ENCODE data around the gene PCDHB1. TPM values are rescaled to one million over a fixed set of nuclear protein-coding genes. Genes with fewer than 3 reads are reported as not detected.

PCDHB1 gene
- total RNA-seq, 2 experiments from 2014 or later: not detected

GRCh38 chr5:141003791-141004611, 47.2 kb upstream of the PCDHB1 start:
- ChIA-PET CTCF (no interaction called here), POLR2A (no interaction called here)
- H3K36me3 ChIP-seq (ENCODE audit: insufficient read depth, low read length): no peaks in the 10 kb centered on the region
- no peak for TF ChIP-seq CTCF (IDR thresholded peaks at IDR 0.05)
- peaks cover 0 to 6% of the 10 kb centered on the region in 2 experiments for H3K9me3 ChIP-seq (ENCODE audit: control insufficient read depth in 1 of 2, insufficient read depth in 1 of 2, low read length in 2 of 2)
- intact Hi-C loops (cut with DNase I, micrococcal nuclease): no loop called here
- H3K4me1 ChIP-seq (ENCODE audit: insufficient read depth, low read length): peaks cover 7% of the 10 kb centered on the region
- H3K27ac ChIP-seq (ENCODE audit: low read depth in 1 of 2, low read length in 2 of 2): no peak overlapping the region
- no peaks in the 10 kb centered on the region for H3K9me3 Mint-ChIP-seq
- no peak overlapping the region for H3K4me3 ChIP-seq (ENCODE audit: low read length)
- DNase-seq (no peak), ATAC-seq (ENCODE audit: poor library complexity) (no peak)
- H3K4me3 Mint-ChIP-seq: no peak overlapping the region
- H3K4me1 Mint-ChIP-seq (ENCODE audit: low read depth): peaks cover 9% of the 10 kb centered on the region
- peaks cover 71% of the 10 kb centered on the region for H3K27me3 Mint-ChIP-seq
- H3K27ac Mint-ChIP-seq: no peak overlapping the region
- H3K27me3 ChIP-seq (ENCODE audit: control insufficient read depth in 1 of 2, insufficient read depth in 2 of 2, low read length in 2 of 2): peaks cover 25% of the 10 kb centered on the region in 2 experiments
- H3K36me3 Mint-ChIP-seq (ENCODE audit: low read depth): no peaks in the 10 kb centered on the region

GRCh38 chr5:141007791-141008190, 43.4 kb upstream of the PCDHB1 start:
- Mint-ChIP-seq H3K9me3 (no peaks in the 10 kb centered on the region), H3K4me3 (no peak overlapping the region), H3K27ac (no peak overlapping the region), H3K36me3 (ENCODE audit: low read depth) (no peaks in the 10 kb centered on the region), H3K4me1 (ENCODE audit: low read depth) (no peaks in the 10 kb centered on the region), H3K27me3 (peaks cover 45% of the 10 kb centered on the region)
- Histone ChIP-seq H3K36me3 (ENCODE audit: insufficient read depth, low read length) (no peaks in the 10 kb centered on the region), H3K27me3 (ENCODE audit: control insufficient read depth in 1 of 2, insufficient read depth in 2 of 2, low read length in 2 of 2) (peaks cover 10 to 19% of the 10 kb centered on the region in 2 experiments), H3K4me3 (ENCODE audit: low read length) (no peak overlapping the region), H3K9me3 (ENCODE audit: control insufficient read depth in 1 of 2, insufficient read depth in 1 of 2, low read length in 2 of 2) (no peaks in the 10 kb centered on the region), H3K4me1 (ENCODE audit: insufficient read depth, low read length) (no peaks in the 10 kb centered on the region), H3K27ac (ENCODE audit: low read depth in 1 of 2, low read length in 2 of 2) (no peak overlapping the region)
- ATAC-seq (ENCODE audit: poor library complexity): no peak
- POLR2A ChIA-PET: no interaction called here
- CTCF ChIA-PET: no interaction called here
- intact Hi-C loops (cut with DNase I, micrococcal nuclease): no loop called here
- no peak for TF ChIP-seq CTCF (IDR thresholded peaks at IDR 0.05)
- no peak for DNase-seq

GRCh38 chr5:141010047-141010793, 41.0 kb upstream of the PCDHB1 start:
- CTCF ChIA-PET: no interaction called here
- intact Hi-C loops (cut with DNase I, micrococcal nuclease): no loop called here
- Histone ChIP-seq H3K4me1 (ENCODE audit: insufficient read depth, low read length) (no peaks in the 10 kb centered on the region), H3K36me3 (ENCODE audit: insufficient read depth, low read length) (no peaks in the 10 kb centered on the region), H3K27me3 (ENCODE audit: control insufficient read depth in 1 of 2, insufficient read depth in 2 of 2, low read length in 2 of 2) (peaks cover 2 to 6% of the 10 kb centered on the region in 2 experiments), H3K9me3 (ENCODE audit: control insufficient read depth in 1 of 2, insufficient read depth in 1 of 2, low read length in 2 of 2) (no peaks in the 10 kb centered on the region), H3K27ac (ENCODE audit: low read depth in 1 of 2, low read length in 2 of 2) (no peak overlapping the region), H3K4me3 (ENCODE audit: low read length) (no peak overlapping the region)
- Mint-ChIP-seq H3K9me3 (no peaks in the 10 kb centered on the region), H3K4me3 (no peak overlapping the region), H3K4me1 (ENCODE audit: low read depth) (no peaks in the 10 kb centered on the region), H3K36me3 (ENCODE audit: low read depth) (no peaks in the 10 kb centered on the region), H3K27me3 (peaks cover 29% of the 10 kb centered on the region), H3K27ac (no peak overlapping the region)
- POLR2A ChIA-PET: no interaction called here
- ATAC-seq (ENCODE audit: poor library complexity) (no peak), DNase-seq (no peak)
- no peak for TF ChIP-seq CTCF (IDR thresholded peaks at IDR 0.05)
